AG09309 (cell line): Measurements from ENCODE around the gene IGHMBP2.

Experiments
- DNase-seq: peaks from one replicate; pipeline ENCODE4 v3.0.0-alpha.2; 2010; ENCODE audit warnings: low read depth
- H3K4me3 ChIP-seq: 2 replicates; pipeline ENCODE4 v1.5.1; 2011; ENCODE audit warnings: mild to moderate bottlenecking, low read depth, low read length, moderate library complexity; ENCODE audit not compliant: control insufficient read depth
- TF ChIP-seq, protein P1 (sequence below): IDR thresholded peaks from 2 replicates; pipeline ENCODE4 v1.5.1; 2011; ENCODE audit warnings: mild to moderate bottlenecking, low read depth, low read length, inconsistent platforms; ENCODE audit not compliant: insufficient read depth, control insufficient read depth; ENCODE audit errors: missing control alignments

IGHMBP2 gene

DNA sequence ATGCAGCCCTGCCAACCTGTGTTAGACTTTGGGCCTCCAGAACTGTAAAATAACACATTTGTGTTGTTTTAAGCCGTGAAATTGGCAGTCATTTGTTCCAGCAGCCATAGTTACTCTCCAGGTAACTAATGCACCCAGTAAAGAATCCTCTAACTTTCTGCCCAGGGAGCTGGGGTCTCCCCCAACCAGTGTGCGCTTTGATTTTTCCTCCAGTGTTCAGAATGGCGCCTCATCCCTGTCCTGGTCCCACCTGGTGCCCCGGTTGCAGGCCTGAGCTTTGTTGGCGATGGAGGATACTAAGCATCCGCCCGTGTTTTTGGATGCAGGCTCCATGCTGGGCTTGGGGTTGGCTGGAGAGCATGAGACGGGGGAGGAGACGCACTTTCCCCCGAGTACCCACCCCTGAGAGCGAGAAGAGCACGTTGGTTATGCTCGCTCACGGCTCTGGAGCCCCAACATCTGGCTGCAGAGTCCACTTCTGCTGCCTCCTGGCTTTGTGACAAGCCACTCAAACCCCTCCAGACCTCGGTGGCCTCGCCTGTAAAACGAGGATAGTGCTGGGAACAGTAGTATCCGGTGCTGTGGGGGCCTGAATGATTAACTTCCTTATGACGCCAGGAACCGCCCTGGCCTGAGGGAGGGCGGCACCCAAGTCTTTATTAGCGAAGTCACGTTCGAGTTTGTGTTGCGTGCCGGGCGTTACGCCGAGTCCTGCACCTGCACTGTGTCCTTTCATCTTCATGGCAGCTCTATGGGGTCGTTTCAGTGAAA, 51.3 kb downstream of the IGHMBP2 start:
- no peak overlapping the region for H3K4me3 ChIP-seq
- TF ChIP-seq, protein P1, sequence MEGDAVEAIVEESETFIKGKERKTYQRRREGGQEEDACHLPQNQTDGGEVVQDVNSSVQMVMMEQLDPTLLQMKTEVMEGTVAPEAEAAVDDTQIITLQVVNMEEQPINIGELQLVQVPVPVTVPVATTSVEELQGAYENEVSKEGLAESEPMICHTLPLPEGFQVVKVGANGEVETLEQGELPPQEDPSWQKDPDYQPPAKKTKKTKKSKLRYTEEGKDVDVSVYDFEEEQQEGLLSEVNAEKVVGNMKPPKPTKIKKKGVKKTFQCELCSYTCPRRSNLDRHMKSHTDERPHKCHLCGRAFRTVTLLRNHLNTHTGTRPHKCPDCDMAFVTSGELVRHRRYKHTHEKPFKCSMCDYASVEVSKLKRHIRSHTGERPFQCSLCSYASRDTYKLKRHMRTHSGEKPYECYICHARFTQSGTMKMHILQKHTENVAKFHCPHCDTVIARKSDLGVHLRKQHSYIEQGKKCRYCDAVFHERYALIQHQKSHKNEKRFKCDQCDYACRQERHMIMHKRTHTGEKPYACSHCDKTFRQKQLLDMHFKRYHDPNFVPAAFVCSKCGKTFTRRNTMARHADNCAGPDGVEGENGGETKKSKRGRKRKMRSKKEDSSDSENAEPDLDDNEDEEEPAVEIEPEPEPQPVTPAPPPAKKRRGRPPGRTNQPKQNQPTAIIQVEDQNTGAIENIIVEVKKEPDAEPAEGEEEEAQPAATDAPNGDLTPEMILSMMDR = no peak
- DNase-seq = no peak

DNA sequence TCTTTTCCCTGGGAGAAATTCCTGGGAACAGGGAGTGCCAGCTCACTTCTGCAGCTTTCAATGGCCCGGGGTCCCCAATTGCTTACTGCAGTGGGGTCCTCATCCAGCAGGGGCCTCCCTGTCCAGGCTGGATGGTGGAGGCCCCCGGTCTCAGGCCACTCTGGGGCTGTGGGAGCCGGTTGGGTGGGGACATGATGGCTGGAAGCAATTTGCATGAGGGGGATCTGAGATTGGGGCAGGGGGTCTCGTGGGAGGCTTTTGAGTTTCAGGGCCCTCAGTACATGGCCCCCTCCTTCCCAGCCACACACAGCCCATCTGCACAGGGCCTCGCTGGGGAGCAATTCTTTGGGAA, 51.9 kb downstream of the IGHMBP2 start:
- DNase-seq = no peak
- no peak overlapping the region for H3K4me3 ChIP-seq
- TF ChIP-seq, protein P1 = no peak

DNA sequence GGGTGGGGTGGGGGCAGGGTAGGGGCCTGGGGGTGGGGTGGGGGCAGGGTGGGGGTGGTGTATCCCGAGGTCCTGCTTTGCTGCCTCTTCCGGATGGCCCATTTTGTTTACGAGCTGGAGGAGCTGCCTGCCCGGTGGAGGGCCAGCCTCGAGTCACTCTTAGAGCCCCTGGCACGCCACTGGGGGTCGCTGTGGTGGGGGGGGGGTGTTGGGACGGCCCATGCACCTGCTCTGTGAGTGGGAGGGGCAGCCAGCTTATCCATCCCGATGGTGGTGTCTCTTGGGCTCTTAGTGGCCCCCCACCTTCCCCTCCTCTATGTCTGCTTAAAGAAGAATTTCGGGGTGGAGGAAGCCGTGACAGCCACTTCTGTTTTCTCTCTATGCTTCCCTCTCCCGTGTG, 52.5 kb downstream of the IGHMBP2 start:
- TF ChIP-seq, protein P1 = peak; percentile 18
- no peak overlapping the region for H3K4me3 ChIP-seq
- DNase-seq = no peak

DNA sequence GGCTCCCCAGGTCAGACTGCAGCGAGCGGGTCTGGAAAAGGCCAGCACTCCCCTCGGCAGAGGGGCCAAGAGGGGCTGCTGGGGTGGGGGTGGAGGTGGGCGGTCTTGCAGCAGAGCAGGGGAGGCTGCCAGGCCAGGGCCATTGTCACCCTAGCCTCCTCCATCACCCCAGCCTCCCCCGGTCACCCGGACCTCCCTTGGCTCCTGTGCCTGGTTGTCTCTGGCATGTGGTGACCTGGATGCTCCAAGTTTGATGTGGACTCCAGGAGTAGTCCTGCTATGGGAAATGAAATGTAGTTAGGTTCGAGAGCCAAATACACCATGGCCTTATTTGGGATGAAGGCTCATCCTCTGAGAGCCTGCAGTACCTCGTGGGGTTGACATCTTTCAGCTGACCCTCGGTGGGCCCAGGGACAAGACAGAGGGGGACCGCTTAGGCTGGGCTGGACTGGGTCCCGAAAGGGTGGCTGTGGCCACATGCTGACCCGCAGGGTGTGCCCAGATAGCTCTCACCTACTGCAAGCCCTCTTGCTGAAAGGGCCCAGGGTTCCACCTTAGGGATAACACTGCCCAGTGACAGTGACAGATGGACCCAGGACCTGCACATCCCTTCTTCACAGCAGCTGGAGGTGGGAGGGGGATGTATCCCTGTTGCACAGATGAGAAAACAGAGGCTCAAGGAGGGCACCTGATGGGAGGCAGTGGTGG, 53.0 kb downstream of the IGHMBP2 start:
- no peak overlapping the region for H3K4me3 ChIP-seq
- no peak for DNase-seq
- TF ChIP-seq, protein P1 = no peak

DNA sequence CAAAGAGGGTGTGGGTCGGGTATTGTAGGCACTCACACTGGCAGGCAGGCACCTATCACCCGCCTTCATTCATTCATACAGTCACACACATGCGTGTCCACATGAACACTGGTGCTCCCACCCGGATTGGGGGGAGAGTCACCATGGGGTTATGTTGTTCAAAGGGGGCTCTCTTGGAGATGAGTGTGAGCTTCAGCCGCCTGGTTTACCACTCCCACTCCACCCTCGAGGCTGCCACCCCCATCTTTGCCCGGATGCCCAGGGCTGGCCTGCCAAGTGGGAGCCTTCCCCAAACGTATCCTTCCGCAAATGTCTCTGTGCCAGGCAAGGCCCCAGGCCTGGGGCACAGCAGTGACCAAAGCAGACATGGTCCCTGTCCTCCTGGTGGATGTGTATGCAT, 54.5 kb downstream of the IGHMBP2 start:
- no peak overlapping the region for H3K4me3 ChIP-seq
- TF ChIP-seq, protein P1 = no peak
- DNase-seq = no peak

DNA sequence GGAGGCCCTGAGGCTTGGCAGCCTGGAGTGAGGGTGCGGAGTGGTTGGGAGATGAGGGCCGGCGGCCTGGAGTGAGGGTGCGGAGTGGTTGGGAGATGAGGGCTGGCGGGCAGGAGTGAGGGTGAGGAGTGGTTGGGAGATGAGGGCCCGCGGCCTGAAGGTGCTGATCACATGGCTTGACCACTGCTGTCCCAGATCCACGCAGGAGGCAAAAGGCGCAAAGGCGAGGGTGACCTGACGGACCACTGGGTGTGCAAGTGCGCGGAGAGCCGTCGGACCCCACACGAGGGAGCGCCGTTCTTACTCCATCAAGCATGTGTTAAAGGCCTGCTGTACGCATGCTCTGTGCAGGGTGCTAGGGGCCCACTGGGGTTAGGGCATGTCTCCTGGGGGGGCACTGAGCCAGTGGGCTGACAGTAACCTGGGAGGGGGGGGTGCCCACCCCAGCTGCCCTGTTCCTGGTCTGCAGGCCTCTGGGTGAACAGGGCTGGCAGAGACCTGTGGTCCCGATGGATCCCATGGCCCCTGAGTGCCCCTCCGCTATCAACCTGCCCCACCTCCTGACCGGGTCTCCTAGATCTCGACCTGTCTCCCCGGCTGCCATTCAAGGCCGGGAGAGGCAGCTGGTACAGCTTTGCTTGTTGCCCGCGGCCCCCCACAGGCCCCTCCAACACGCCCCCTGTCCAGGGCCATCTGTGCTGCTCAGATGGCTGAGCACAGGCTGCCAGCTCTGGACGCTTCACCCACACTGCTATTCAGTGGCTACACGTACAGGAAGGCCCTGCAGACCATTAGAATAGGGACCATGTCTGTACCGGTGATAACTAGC, 56.0 kb downstream of the IGHMBP2 start:
- DNase-seq = no peak
- TF ChIP-seq, protein P1 = no peak
- H3K4me3 ChIP-seq = no peak overlapping the region
